Endothelial cell of hepatic sinusoid (primary cell): Measurements from ENCODE around the gene TCFL5.

Experiments used
- in situ Hi-C: cut with HindIII; loops from 2 replicates; pipeline ENCODE4 v1.10.0; 2017; ENCODE audit warnings: low sequenced_read_pairs

Gene TCFL5

GRCh38 chr20:62825333-62825985 is 36.2 kb downstream of the TCFL5 start:
- in situ Hi-C loops, result no loop called here

- in situ Hi-C loops, result no loop called here
These were observed 36.9 kb downstream of the TCFL5 start for GRCh38 chr20:62824476-62825332.

- in situ Hi-C loops, result no loop called here
These were observed 37.7 kb downstream of the TCFL5 start for GRCh38 chr20:62823688-62824475.

GRCh38 chr20:62822788-62823651 is 38.6 kb downstream of the TCFL5 start:
- in situ Hi-C loops, result no loop called here

GRCh38 chr20:62822239-62822787 is 39.3 kb downstream of the TCFL5 start:
- in situ Hi-C loops, result no loop called here

GRCh38 chr20:62821726-62822210 is 39.9 kb downstream of the TCFL5 start:
- in situ Hi-C loops, result no loop called here

- in situ Hi-C loops, result no loop called here
These were observed 40.5 kb downstream of the TCFL5 start for GRCh38 chr20:62820962-62821725.

- in situ Hi-C loops, result no loop called here
These were observed 41.2 kb downstream of the TCFL5 start for GRCh38 chr20:62820208-62820961.

- in situ Hi-C loops, result loop anchor here (5.0 kb wide), 4 partner anchors 38 to 107 kb away; no protein-coding TSS in a partner anchor
These were observed 42.0 kb downstream of the TCFL5 start for GRCh38 chr20:62819494-62820174.

GRCh38 chr20:62818592-62819493 is 42.8 kb downstream of the TCFL5 start:
- in situ Hi-C loops, result loop anchor here (5.0 kb wide), 4 partner anchors 38 to 107 kb away; no protein-coding TSS in a partner anchor

- in situ Hi-C loops, result loop anchor here (5.0 kb wide), 4 partner anchors 39 to 106 kb away; no protein-coding TSS in a partner anchor
These were observed 43.5 kb downstream of the TCFL5 start for GRCh38 chr20:62817975-62818591.

GRCh38 chr20:62816884-62817873 is 44.4 kb downstream of the TCFL5 start, which contains the start of gene COL9A3:
Gene COL9A3, plus strand, starts transcription at chr20:62817050. Its CDS starts 15 bp downstream, at chr20:62817065.
- in situ Hi-C loops, result loop anchor here (5.0 kb wide), 4 partner anchors 40 to 105 kb away; no protein-coding TSS in a partner anchor

- in situ Hi-C loops, result loop anchor here (5.0 kb wide), 4 partner anchors 41 to 104 kb away; no protein-coding TSS in a partner anchor
These were observed 45.4 kb downstream of the TCFL5 start for GRCh38 chr20:62816031-62816883.
